ENCODE measurements around the gene DAD1. TPM values are rescaled to one million over a fixed set of nuclear protein-coding genes. Genes with fewer than 3 reads are reported as not detected.
"Not testable (repeated sequence)": the region's sequence is repeated elsewhere in the genome, so short reads cannot be mapped to it uniquely, and the experiment has no call there.

DAD1 gene
- total RNA-seq, 4 donors from 2014 or later = 235 to 430 (median 335) TPM

GRCh38 chr14:22545842-22546721 lies 42.9 kb downstream of the DAD1 start:
- TF ChIP-seq CTCF (IDR thresholded peaks at IDR 0.05) = no peak
- no peak for TF ChIP-seq POLR2A (IDR thresholded peaks at IDR 0.05)
- intact Hi-C loops (cut with DNase I) = no loop called here

GRCh38 chr14:22544881-22545420 lies 44.1 kb downstream of the DAD1 start:
- Histone ChIP-seq H3K27me3 (no peaks in the 10 kb centered on the region), H3K9me3 (no peaks in the 10 kb centered on the region), H3K4me1 (peaks cover 0 to 5% of the 10 kb centered on the region in 2 donors), H3K27ac (no peak overlapping the region), H3K36me3 (no peaks in the 10 kb centered on the region), H3K4me3 (replicated peaks in 1 of 3) (no peak overlapping the region)
- intact Hi-C loops (cut with DNase I) = no loop called here
- 71 to 85% methylated on average over 8 of the region's 8 CpGs for WGBS, 2 donors
- TF ChIP-seq POLR2A (IDR thresholded peaks at IDR 0.05) (no peak), CTCF (IDR thresholded peaks at IDR 0.05) (no peak)
- no peak for DNase-seq

More at GRCh38 chr14:22545842-22546721, 42.9 kb downstream of the DAD1 start:
- Histone ChIP-seq H3K27ac (peak overlapping the region in 1 of 3 donors; percentile 54), H3K9me3 (no peaks in the 10 kb centered on the region), H3K4me1 (peaks cover 0 to 5% of the 10 kb centered on the region in 2 donors), H3K27me3 (no peaks in the 10 kb centered on the region), H3K36me3 (no peaks in the 10 kb centered on the region), H3K4me3 (replicated peaks in 1 of 3) (no peak overlapping the region)
- no peak for DNase-seq
- 65 to 66% methylated on average over 8 to 9 of the region's 9 CpGs for WGBS, 2 donors

- Histone ChIP-seq H3K9me3 (no peaks in the 10 kb centered on the region), H3K36me3 (no peaks in the 10 kb centered on the region), H3K4me3 (replicated peaks in 1 of 3) (no peak overlapping the region), H3K27ac (no peak overlapping the region), H3K4me1 (peaks cover 0 to 5% of the 10 kb centered on the region in 2 donors), H3K27me3 (no peaks in the 10 kb centered on the region)
- WGBS, 2 donors = 86 to 89% methylated on average over 2 of the region's 2 CpGs
- intact Hi-C loops (cut with DNase I) = no loop called here
- TF ChIP-seq CTCF (IDR thresholded peaks at IDR 0.05) = no peak
- no peak for TF ChIP-seq POLR2A (IDR thresholded peaks at IDR 0.05)
- no peak for DNase-seq
Measured at GRCh38 chr14:22544406-22544805, 44.6 kb downstream of the DAD1 start.

GRCh38 chr14:22543570-22544357 lies 45.3 kb downstream of the DAD1 start:
- H3K27ac ChIP-seq; H3K4me1 ChIP-seq; H3K36me3 ChIP-seq; DNase-seq; intact Hi-C loops (cut with DNase I); H3K27me3 ChIP-seq; H3K4me3 ChIP-seq (replicated peaks in 1 of 3); H3K9me3 ChIP-seq: not testable (repeated sequence)
- 88 to 94% methylated on average over 13 of the region's 13 CpGs for WGBS, 2 donors

- intact Hi-C loops (cut with DNase I) = no loop called here
- Histone ChIP-seq H3K27me3 (no peaks in the 10 kb centered on the region), H3K36me3 (no peaks in the 10 kb centered on the region), H3K27ac (no peak overlapping the region), H3K9me3 (no peaks in the 10 kb centered on the region), H3K4me1 (peaks cover 0 to 5% of the 10 kb centered on the region in 2 donors), H3K4me3 (replicated peaks in 1 of 3) (no peak overlapping the region)
- TF ChIP-seq CTCF (IDR thresholded peaks at IDR 0.05) = no peak
- DNase-seq = no peak
- 84 to 86% methylated on average over 2 of the region's 2 CpGs for WGBS, 2 donors
Measured at GRCh38 chr14:22542360-22542759, 46.7 kb downstream of the DAD1 start.
